ENCODE measurements around the gene MAS1L.

MAS1L gene

GRCh38 chr6:29496961-29497360 lies 9.2 kb upstream of the MAS1L start:
- TF ChIP-seq, protein P1, sequence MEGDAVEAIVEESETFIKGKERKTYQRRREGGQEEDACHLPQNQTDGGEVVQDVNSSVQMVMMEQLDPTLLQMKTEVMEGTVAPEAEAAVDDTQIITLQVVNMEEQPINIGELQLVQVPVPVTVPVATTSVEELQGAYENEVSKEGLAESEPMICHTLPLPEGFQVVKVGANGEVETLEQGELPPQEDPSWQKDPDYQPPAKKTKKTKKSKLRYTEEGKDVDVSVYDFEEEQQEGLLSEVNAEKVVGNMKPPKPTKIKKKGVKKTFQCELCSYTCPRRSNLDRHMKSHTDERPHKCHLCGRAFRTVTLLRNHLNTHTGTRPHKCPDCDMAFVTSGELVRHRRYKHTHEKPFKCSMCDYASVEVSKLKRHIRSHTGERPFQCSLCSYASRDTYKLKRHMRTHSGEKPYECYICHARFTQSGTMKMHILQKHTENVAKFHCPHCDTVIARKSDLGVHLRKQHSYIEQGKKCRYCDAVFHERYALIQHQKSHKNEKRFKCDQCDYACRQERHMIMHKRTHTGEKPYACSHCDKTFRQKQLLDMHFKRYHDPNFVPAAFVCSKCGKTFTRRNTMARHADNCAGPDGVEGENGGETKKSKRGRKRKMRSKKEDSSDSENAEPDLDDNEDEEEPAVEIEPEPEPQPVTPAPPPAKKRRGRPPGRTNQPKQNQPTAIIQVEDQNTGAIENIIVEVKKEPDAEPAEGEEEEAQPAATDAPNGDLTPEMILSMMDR (IDR thresholded peaks at IDR 0.05; ENCODE audit: control insufficient read depth, extremely low read depth, insufficient read depth): no peak
- H3K4me3 ChIP-seq (ENCODE audit: low read depth, low read length): no peak overlapping the region
- DNase-seq (ENCODE audit: low read depth): no peak

- no peak overlapping the region for H3K4me3 ChIP-seq (ENCODE audit: low read depth, low read length)
- DNase-seq (ENCODE audit: low read depth): no peak
Measured at GRCh38 chr6:29495571-29495970, 7.8 kb upstream of the MAS1L start.

GRCh38 chr6:29494131-29494530 lies 6.4 kb upstream of the MAS1L start:
- no peak overlapping the region for H3K4me3 ChIP-seq (ENCODE audit: low read depth, low read length)
- TF ChIP-seq, protein P1 (IDR thresholded peaks at IDR 0.05; ENCODE audit: control insufficient read depth, extremely low read depth, insufficient read depth): no peak
- no peak for DNase-seq (ENCODE audit: low read depth)

More at GRCh38 chr6:29495571-29495970, 7.8 kb upstream of the MAS1L start:
- TF ChIP-seq, protein P1 (IDR thresholded peaks at IDR 0.05; ENCODE audit: control insufficient read depth, extremely low read depth, insufficient read depth): no peak

DNA sequence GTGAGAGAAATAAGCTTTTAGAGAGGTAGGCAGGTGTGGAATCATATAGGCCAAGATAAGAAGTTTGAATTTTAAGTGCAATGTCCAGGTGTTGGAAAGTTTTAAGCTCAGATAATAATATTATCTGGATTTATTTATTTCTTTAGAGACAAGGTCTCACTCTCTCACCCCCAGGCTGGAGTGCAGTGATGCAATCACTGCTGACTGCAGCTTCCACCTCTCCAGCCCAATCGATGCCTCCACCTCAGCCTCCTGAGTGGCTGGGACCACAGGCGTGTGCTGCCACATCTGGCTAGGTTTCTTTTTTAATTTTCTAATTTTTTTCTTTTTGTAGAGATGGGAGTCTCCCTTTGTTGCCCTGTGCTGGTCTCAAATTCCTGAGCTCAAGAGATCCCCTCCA lies 5.5 kb upstream of the MAS1L start:
- no peak for DNase-seq (ENCODE audit: low read depth)
- no peak overlapping the region for H3K4me3 ChIP-seq (ENCODE audit: low read depth, low read length)
- TF ChIP-seq, protein P1 (IDR thresholded peaks at IDR 0.05; ENCODE audit: control insufficient read depth, extremely low read depth, insufficient read depth): no peak

DNA sequence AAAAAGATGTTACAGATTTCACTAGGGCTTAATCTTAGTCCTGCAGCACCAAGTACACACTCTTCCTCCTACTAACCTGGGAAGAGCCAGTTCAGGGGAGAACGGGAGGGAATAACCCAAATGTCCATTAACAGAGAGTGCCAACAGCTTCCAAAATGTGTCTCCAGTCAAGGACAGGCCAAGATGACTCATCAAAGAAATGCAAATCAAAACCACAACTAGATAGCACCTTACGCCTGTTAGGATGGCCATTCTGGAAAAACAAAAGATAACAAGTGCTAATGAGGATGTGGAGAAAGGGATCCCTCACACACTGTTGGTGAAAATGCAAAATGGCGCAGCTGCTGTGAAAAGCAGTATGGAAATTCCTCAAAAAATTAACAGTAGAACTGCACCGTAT lies 3.8 kb upstream of the MAS1L start:
- DNase-seq (ENCODE audit: low read depth): no peak
- H3K4me3 ChIP-seq (ENCODE audit: low read depth, low read length): no peak overlapping the region
- TF ChIP-seq, protein P1 (IDR thresholded peaks at IDR 0.05; ENCODE audit: control insufficient read depth, extremely low read depth, insufficient read depth): no peak

GRCh38 chr6:29490552-29490951 lies 2.8 kb upstream of the MAS1L start:
- no peak for DNase-seq (ENCODE audit: low read depth)
- TF ChIP-seq, protein P1 (IDR thresholded peaks at IDR 0.05; ENCODE audit: control insufficient read depth, extremely low read depth, insufficient read depth): no peak
- no peak overlapping the region for H3K4me3 ChIP-seq (ENCODE audit: low read depth, low read length)

DNA sequence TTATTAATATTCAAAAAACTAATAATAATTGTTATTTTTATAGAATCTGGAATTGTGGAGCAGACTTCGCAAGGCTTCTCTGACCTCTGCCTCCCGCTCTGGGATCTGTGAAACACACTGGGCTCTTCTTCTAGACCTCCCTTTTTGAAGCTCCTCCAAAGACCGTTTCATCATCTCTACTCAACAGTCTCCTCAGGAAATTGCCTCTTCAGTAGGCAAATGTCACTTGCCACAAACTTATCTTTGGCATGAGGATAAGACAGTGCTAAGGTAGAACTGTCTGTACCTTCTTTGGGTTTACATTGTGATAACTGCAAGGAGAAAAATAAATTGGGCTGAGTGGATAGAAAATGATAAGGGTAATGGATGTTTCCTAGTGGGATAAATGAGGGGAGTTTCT lies 2.3 kb upstream of the MAS1L start:
- H3K4me3 ChIP-seq (ENCODE audit: low read depth, low read length): no peak overlapping the region
- DNase-seq (ENCODE audit: low read depth): no peak
- TF ChIP-seq, protein P1 (IDR thresholded peaks at IDR 0.05; ENCODE audit: control insufficient read depth, extremely low read depth, insufficient read depth): no peak

Data from LNCaP clone FGC (cell line).